ENCODE measurements around the gene DOCK8.

DOCK8 gene

DNA sequence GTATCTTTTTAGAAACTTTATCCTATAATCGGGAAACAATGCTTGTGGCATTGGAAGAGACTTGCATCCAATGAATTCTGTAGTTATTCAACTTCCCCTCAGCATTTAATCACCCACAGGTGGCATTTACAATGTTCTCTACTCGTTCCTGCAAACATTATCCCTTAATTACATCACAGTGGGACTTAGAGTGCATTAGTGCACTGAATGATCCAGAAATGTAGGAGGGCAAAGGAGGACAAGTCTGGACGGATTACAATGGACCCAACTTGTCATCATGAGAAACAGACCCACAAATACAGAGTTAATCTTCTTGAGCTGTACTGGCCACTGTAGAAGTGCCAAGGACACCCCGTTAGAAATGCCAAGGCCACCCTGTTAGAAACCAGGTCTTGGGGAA is 129.1 kb downstream of the DOCK8 start:
- H3K9ac ChIP-seq (ENCODE audit: low read length in 2 of 2): no peak overlapping the region
- H3K4me1 ChIP-seq (ENCODE audit: control insufficient read depth, insufficient read depth, low read length): no peaks in the 10 kb centered on the region
- H3K36me3 ChIP-seq (ENCODE audit: control insufficient read depth in 2 of 2, insufficient read depth in 2 of 2, low read length in 2 of 2): no peaks in the 10 kb centered on the region
- H3K9me3 ChIP-seq (ENCODE audit: control insufficient read depth in 2 of 2, low read length in 2 of 2): no peaks in the 10 kb centered on the region
- no peak overlapping the region for H3K4me3 ChIP-seq (ENCODE audit: low read length in 2 of 2)
- no peak overlapping the region for H3K27ac ChIP-seq (ENCODE audit: low read length)
- H3K27me3 ChIP-seq (ENCODE audit: control insufficient read depth in 1 of 2, insufficient read depth in 2 of 2, low read length in 2 of 2): peaks cover 2 to 4% of the 10 kb centered on the region in 2 donors

GRCh38 chr9:346111-346571 is 131.5 kb downstream of the DOCK8 start:
- Histone ChIP-seq H3K4me3 (ENCODE audit: low read length in 2 of 2) (no peak overlapping the region), H3K36me3 (ENCODE audit: control insufficient read depth in 2 of 2, insufficient read depth in 2 of 2, low read length in 2 of 2) (no peaks in the 10 kb centered on the region), H3K9ac (ENCODE audit: low read length in 2 of 2) (no peak overlapping the region), H3K27ac (ENCODE audit: low read length) (no peak overlapping the region), H3K4me1 (ENCODE audit: control insufficient read depth, insufficient read depth, low read length) (no peaks in the 10 kb centered on the region), H3K27me3 (ENCODE audit: control insufficient read depth in 1 of 2, insufficient read depth in 2 of 2, low read length in 2 of 2) (peaks cover 4% of the 10 kb centered on the region in 2 donors), H3K9me3 (ENCODE audit: control insufficient read depth in 2 of 2, low read length in 2 of 2) (no peaks in the 10 kb centered on the region)

DNA sequence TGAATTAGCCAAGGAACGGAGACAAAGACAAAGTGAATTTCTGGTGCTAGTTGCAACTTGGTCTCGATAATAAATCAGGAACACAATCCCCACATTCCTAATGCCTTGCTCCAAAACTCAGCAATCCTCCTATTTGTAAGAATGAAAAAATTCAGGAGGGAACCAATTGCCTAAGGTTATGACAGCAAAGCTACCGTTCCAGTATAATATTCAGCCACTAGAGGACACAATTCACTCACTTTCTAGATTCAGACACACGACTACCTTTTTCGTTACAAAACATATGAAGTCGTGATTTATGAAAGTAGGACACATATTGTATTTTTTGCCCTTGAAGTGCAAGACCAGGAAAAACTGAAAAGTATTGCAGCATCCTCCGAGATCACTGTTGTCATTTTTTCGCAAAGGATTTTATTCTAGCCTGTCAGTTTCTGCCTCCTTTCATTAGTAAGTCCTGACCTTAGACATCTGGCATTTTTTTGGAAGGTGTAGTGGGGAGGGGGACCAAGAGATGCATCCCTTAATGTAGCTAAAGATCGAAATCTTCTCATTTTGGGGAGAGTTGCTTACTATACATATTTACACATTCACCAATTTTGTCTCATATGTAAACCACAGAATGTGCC is 133.1 kb downstream of the DOCK8 start:
- no peaks in the 10 kb centered on the region for H3K9me3 ChIP-seq (ENCODE audit: control insufficient read depth in 2 of 2, low read length in 2 of 2)
- no peak overlapping the region for H3K4me3 ChIP-seq (ENCODE audit: low read length in 2 of 2)
- H3K27ac ChIP-seq (ENCODE audit: low read length): no peak overlapping the region
- peaks cover 4% of the 10 kb centered on the region in 2 donors for H3K27me3 ChIP-seq (ENCODE audit: control insufficient read depth in 1 of 2, insufficient read depth in 2 of 2, low read length in 2 of 2)
- no peak overlapping the region for H3K9ac ChIP-seq (ENCODE audit: low read length in 2 of 2)
- peaks cover 1% of the 10 kb centered on the region for H3K4me1 ChIP-seq (ENCODE audit: control insufficient read depth, insufficient read depth, low read length)
- no peaks in the 10 kb centered on the region for H3K36me3 ChIP-seq (ENCODE audit: control insufficient read depth in 2 of 2, insufficient read depth in 2 of 2, low read length in 2 of 2)

GRCh38 chr9:350384-350783 is 135.7 kb downstream of the DOCK8 start:
- H3K9me3 ChIP-seq (ENCODE audit: control insufficient read depth in 2 of 2, low read length in 2 of 2): no peaks in the 10 kb centered on the region
- no peak overlapping the region for H3K4me3 ChIP-seq (ENCODE audit: low read length in 2 of 2)
- peaks cover 0 to 4% of the 10 kb centered on the region in 2 donors for H3K27me3 ChIP-seq (ENCODE audit: control insufficient read depth in 1 of 2, insufficient read depth in 2 of 2, low read length in 2 of 2)
- no peak overlapping the region for H3K9ac ChIP-seq (ENCODE audit: low read length in 2 of 2)
- no peaks in the 10 kb centered on the region for H3K36me3 ChIP-seq (ENCODE audit: control insufficient read depth in 2 of 2, insufficient read depth in 2 of 2, low read length in 2 of 2)
- peaks cover 5% of the 10 kb centered on the region for H3K4me1 ChIP-seq (ENCODE audit: control insufficient read depth, insufficient read depth, low read length)
- H3K27ac ChIP-seq (ENCODE audit: low read length): no peak overlapping the region

- H3K9me3 ChIP-seq (ENCODE audit: control insufficient read depth in 2 of 2, low read length in 2 of 2): no peaks in the 10 kb centered on the region
- H3K9ac ChIP-seq (ENCODE audit: low read length in 2 of 2): no peak overlapping the region
- no peak overlapping the region for H3K27ac ChIP-seq (ENCODE audit: low read length)
- no peaks in the 10 kb centered on the region for H3K36me3 ChIP-seq (ENCODE audit: control insufficient read depth in 2 of 2, insufficient read depth in 2 of 2, low read length in 2 of 2)
- no peak overlapping the region for H3K4me3 ChIP-seq (ENCODE audit: low read length in 2 of 2)
- H3K4me1 ChIP-seq (ENCODE audit: control insufficient read depth, insufficient read depth, low read length): peaks cover 5% of the 10 kb centered on the region
- peaks cover 0 to 2% of the 10 kb centered on the region in 2 donors for H3K27me3 ChIP-seq (ENCODE audit: control insufficient read depth in 1 of 2, insufficient read depth in 2 of 2, low read length in 2 of 2)
Observed at GRCh38 chr9:351916-352315, 137.3 kb downstream of the DOCK8 start.

DNA sequence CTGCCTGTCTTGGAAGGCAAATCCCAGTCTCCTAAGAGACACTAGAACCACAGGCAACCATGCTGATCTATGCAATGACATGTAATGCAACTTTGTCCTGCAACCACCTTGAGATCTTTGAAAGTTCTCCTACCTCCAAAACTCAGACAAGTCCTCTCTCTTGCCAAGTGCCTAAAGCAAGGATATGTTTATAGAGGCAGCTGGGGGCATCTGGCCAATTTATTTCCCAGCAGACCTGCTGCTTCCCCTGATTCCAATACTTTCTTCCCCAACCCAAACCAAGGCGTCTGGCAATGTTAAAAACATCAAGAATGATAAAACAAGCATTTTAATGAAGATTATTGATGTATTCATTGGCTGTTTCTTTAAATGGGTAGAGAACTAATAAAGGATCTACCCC is 138.4 kb downstream of the DOCK8 start:
- H3K4me3 ChIP-seq (ENCODE audit: low read length in 2 of 2): no peak overlapping the region
- no peaks in the 10 kb centered on the region for H3K9me3 ChIP-seq (ENCODE audit: control insufficient read depth in 2 of 2, low read length in 2 of 2)
- H3K9ac ChIP-seq (ENCODE audit: low read length in 2 of 2): no peak overlapping the region
- H3K4me1 ChIP-seq (ENCODE audit: control insufficient read depth, insufficient read depth, low read length): peaks cover 5% of the 10 kb centered on the region
- peaks cover 0 to 2% of the 10 kb centered on the region in 2 donors for H3K27me3 ChIP-seq (ENCODE audit: control insufficient read depth in 1 of 2, insufficient read depth in 2 of 2, low read length in 2 of 2)
- no peaks in the 10 kb centered on the region for H3K36me3 ChIP-seq (ENCODE audit: control insufficient read depth in 2 of 2, insufficient read depth in 2 of 2, low read length in 2 of 2)
- no peak overlapping the region for H3K27ac ChIP-seq (ENCODE audit: low read length)

DNA sequence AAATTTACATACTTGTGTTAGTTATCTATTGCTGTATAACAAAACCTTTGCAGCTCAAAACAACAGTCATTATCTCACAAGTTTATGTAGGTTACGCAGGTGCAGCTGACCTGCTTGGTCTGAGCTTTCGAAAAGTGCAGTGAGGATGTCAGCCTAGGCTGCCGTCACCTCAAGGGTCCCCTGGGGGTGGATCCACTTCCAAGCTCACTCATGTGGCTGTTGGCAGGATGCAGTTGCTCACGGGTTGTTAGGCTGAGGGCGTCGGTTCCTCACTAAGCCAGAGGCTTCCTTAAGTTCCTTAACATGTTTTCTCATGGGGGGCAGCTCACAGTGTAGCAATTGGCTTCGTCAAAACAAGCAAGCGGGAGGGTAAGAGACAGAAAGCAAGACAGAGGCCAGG is 139.8 kb downstream of the DOCK8 start:
- peaks cover 5% of the 10 kb centered on the region for H3K4me1 ChIP-seq (ENCODE audit: control insufficient read depth, insufficient read depth, low read length)
- H3K27ac ChIP-seq (ENCODE audit: low read length): no peak overlapping the region
- H3K9me3 ChIP-seq (ENCODE audit: control insufficient read depth in 2 of 2, low read length in 2 of 2): no peaks in the 10 kb centered on the region
- no peak overlapping the region for H3K9ac ChIP-seq (ENCODE audit: low read length in 2 of 2)
- no peaks in the 10 kb centered on the region for H3K36me3 ChIP-seq (ENCODE audit: control insufficient read depth in 2 of 2, insufficient read depth in 2 of 2, low read length in 2 of 2)
- H3K27me3 ChIP-seq (ENCODE audit: control insufficient read depth in 1 of 2, insufficient read depth in 2 of 2, low read length in 2 of 2): no peaks in the 10 kb centered on the region
- no peak overlapping the region for H3K4me3 ChIP-seq (ENCODE audit: low read length in 2 of 2)

DNA sequence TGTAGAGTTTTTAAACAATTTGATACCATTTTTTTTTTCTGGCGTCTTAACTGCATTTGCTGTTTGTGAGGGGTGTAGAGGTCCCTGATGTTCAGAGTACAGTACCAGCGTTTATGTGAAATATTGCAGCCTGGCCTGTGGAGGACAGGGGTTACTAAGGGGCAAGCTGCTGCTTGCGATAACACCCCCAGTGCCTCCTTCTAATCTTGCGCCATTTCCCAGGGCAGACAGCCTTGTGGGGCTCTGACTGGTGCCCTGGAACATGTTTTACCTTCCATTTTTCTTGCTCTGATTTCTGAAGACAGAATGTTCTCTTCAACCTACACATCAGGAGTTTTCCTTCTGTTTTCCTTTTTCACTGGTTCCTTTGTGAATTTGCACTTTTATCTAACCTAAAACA is 142.9 kb downstream of the DOCK8 start:
- Histone ChIP-seq H3K9me3 (ENCODE audit: control insufficient read depth in 2 of 2, low read length in 2 of 2) (no peaks in the 10 kb centered on the region), H3K9ac (ENCODE audit: low read length in 2 of 2) (no peak overlapping the region), H3K27me3 (ENCODE audit: control insufficient read depth in 1 of 2, insufficient read depth in 2 of 2, low read length in 2 of 2) (no peaks in the 10 kb centered on the region), H3K4me3 (ENCODE audit: low read length in 2 of 2) (no peak overlapping the region), H3K36me3 (ENCODE audit: control insufficient read depth in 2 of 2, insufficient read depth in 2 of 2, low read length in 2 of 2) (no peaks in the 10 kb centered on the region), H3K27ac (ENCODE audit: low read length) (no peak overlapping the region), H3K4me1 (ENCODE audit: control insufficient read depth, insufficient read depth, low read length) (peaks cover 5% of the 10 kb centered on the region)

DNA sequence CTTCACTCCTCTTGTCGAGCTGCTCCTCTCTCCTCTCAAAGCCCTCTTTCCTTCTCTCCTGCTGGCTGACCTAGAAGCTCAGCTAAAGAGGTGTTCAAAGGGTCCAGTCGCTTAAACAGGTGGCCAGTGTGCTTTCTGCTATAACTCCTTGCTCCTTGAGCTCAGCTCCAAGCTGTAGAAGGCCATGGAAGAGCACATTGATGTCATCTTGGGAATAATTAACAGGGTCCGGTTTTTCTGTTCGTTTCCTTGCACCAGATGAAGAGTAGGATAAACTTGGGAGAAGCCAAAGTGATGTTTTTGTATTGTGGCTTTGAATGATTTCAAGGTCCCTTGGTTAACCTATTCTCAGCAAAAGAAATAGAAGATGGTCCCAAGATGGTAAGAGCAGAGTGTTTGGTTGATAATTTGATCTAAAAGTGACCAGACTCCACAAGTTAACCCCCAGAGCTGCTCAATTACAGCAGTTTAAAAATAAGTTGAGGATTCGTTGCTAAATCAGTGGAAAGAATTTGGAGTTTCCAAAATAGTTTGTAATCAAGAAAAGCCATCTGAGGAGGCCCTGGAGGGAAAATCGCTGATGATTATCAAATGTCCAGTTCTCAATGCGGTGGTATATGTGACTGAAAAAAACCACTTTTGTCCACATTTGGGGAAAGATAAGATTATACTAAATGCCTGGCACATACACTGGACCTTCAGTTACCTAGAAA is 148.1 kb downstream of the DOCK8 start:
- no peak overlapping the region for H3K27ac ChIP-seq (ENCODE audit: low read length)
- no peak overlapping the region for H3K9ac ChIP-seq (ENCODE audit: low read length in 2 of 2)
- no peaks in the 10 kb centered on the region for H3K27me3 ChIP-seq (ENCODE audit: control insufficient read depth in 1 of 2, insufficient read depth in 2 of 2, low read length in 2 of 2)
- H3K36me3 ChIP-seq (ENCODE audit: control insufficient read depth in 2 of 2, insufficient read depth in 2 of 2, low read length in 2 of 2): no peaks in the 10 kb centered on the region
- H3K4me3 ChIP-seq (ENCODE audit: low read length in 2 of 2): no peak overlapping the region
- H3K9me3 ChIP-seq (ENCODE audit: control insufficient read depth in 2 of 2, low read length in 2 of 2): no peaks in the 10 kb centered on the region
- H3K4me1 ChIP-seq (ENCODE audit: control insufficient read depth, insufficient read depth, low read length): no peaks in the 10 kb centered on the region

GRCh38 chr9:363274-363612 is 148.6 kb downstream of the DOCK8 start:
- no peaks in the 10 kb centered on the region for H3K36me3 ChIP-seq (ENCODE audit: control insufficient read depth in 2 of 2, insufficient read depth in 2 of 2, low read length in 2 of 2)
- H3K4me3 ChIP-seq (ENCODE audit: low read length in 2 of 2): no peak overlapping the region
- no peaks in the 10 kb centered on the region for H3K9me3 ChIP-seq (ENCODE audit: control insufficient read depth in 2 of 2, low read length in 2 of 2)
- no peak overlapping the region for H3K9ac ChIP-seq (ENCODE audit: low read length in 2 of 2)
- H3K27ac ChIP-seq (ENCODE audit: low read length): no peak overlapping the region
- no peaks in the 10 kb centered on the region for H3K27me3 ChIP-seq (ENCODE audit: control insufficient read depth in 1 of 2, insufficient read depth in 2 of 2, low read length in 2 of 2)
- no peaks in the 10 kb centered on the region for H3K4me1 ChIP-seq (ENCODE audit: control insufficient read depth, insufficient read depth, low read length)

GRCh38 chr9:365436-365835 is 150.8 kb downstream of the DOCK8 start:
- H3K9me3 ChIP-seq (ENCODE audit: control insufficient read depth in 2 of 2, low read length in 2 of 2): no peaks in the 10 kb centered on the region
- no peak overlapping the region for H3K9ac ChIP-seq (ENCODE audit: low read length in 2 of 2)
- no peak overlapping the region for H3K27ac ChIP-seq (ENCODE audit: low read length)
- no peaks in the 10 kb centered on the region for H3K27me3 ChIP-seq (ENCODE audit: control insufficient read depth in 1 of 2, insufficient read depth in 2 of 2, low read length in 2 of 2)
- no peaks in the 10 kb centered on the region for H3K4me1 ChIP-seq (ENCODE audit: control insufficient read depth, insufficient read depth, low read length)
- H3K36me3 ChIP-seq (ENCODE audit: control insufficient read depth in 2 of 2, insufficient read depth in 2 of 2, low read length in 2 of 2): no peaks in the 10 kb centered on the region
- H3K4me3 ChIP-seq (ENCODE audit: low read length in 2 of 2): no peak overlapping the region
